ENCODE data around the gene HOXC11.

GRCh38 chr12:53924521-53925405 is 48.2 kb upstream of the HOXC11 start:
- TF ChIP-seq CTCF (IDR thresholded peaks at IDR 0.05) (no peak), POLR2A (IDR thresholded peaks at IDR 0.05) (no peak)

Data from tibial nerve (tissue), 3 donors.